Tibial nerve (tissue), 4 donors: ENCODE measurements around the gene EDA.

ENCODE experiments used
- CTCF ChIP-seq, 5 experiments: fragments of 200-600 bp in 3 of 5; fragments of 450-650 bp in 2 of 5; sonication (generic) in 3 of 5; IDR thresholded peaks; one replicate each; pipeline ENCODE4 v1.5.1; 2016 to 2019; ENCODE audit warnings: antibody characterized with exemption in 5 of 5, mild to moderate bottlenecking in 3 of 5, moderate library complexity in 2 of 5
- EP300 ChIP-seq, 2 donors: sonication (generic); formaldehyde crosslinking; IDR thresholded peaks; one replicate each; pipeline ENCODE4 v1.6.1; 2017; ENCODE audit warnings: antibody characterized with exemption in 2 of 2, mild to moderate bottlenecking in 1 of 2
- POLR2A ChIP-seq, 2 donors: fragments of 450-650 bp; IDR thresholded peaks; one replicate each; pipeline ENCODE4 v1.6.1; 2017; ENCODE audit warnings: antibody characterized with exemption in 2 of 2, mild to moderate bottlenecking in 2 of 2, moderate library complexity in 2 of 2

- TF ChIP-seq CTCF (IDR thresholded peaks at IDR 0.05) (no peak), POLR2A (IDR thresholded peaks at IDR 0.05) (no peak), EP300 (IDR thresholded peaks at IDR 0.05) (no peak)
Measured at GRCh38 chrX:69932323-69932722, 316.4 kb downstream of the EDA start.
